ENCODE results near the gene ZNF69.

- no peak for TF ChIP-seq CTCF (IDR thresholded peaks at IDR 0.05)
- no peak for TF ChIP-seq ZFX (IDR thresholded peaks at IDR 0.05; ENCODE audit: borderline replicate concordance)
Observed at GRCh38 chr19:11880598-11880997, 7.0 kb upstream of the ZNF69 start.
